Measurements from ENCODE around the gene SUSD4. TPM values are rescaled to one million over a fixed set of nuclear protein-coding genes. Genes with fewer than 3 reads are reported as not detected.
A peak's percentile ranks its signal among the peaks of the same experiment; 100 is the strongest.

Gene SUSD4
- total RNA-seq, 1 experiment from 2014 or later, result 3.5 TPM

- Histone ChIP-seq H4K8ac (replicated peaks; ENCODE audit: insufficient read length, low read depth, low read length) (no peak overlapping the region), H2BK5ac (ENCODE audit: insufficient read length, low read length) (no peak overlapping the region), H2BK15ac (ENCODE audit: low read depth, low read length) (no peak overlapping the region), H4K91ac (ENCODE audit: insufficient read length, low read depth, low read length) (no peak overlapping the region), H3K23me2 (ENCODE audit: insufficient read length, low read depth, low read length, poor library complexity, severe bottlenecking) (no peaks in the 10 kb centered on the region), H3K14ac (ENCODE audit: insufficient read depth, low read length) (no peak overlapping the region; the same call in 1 of the 2 replicates), H3T11ph (ENCODE audit: low read length) (no peak overlapping the region), H3K79me2 (ENCODE audit: insufficient read depth, low read length) (no peaks in the 10 kb centered on the region), H3K18ac (ENCODE audit: insufficient read length, low read depth, low read length) (no peak overlapping the region), H3K27ac (ENCODE audit: insufficient read length, low read depth, low read length) (no peak overlapping the region), H3K23ac (ENCODE audit: insufficient read length, low read depth, low read length) (no peak overlapping the region), H2AFZ (ENCODE audit: low read length) (no peak overlapping the region), H3K9ac (ENCODE audit: extremely low read depth, insufficient read length, low read length) (no peak overlapping the region), H3K9me3 (ENCODE audit: control insufficient read depth, low read depth, low read length) (no peaks in the 10 kb centered on the region), H3K4ac (ENCODE audit: low read depth, low read length) (no peak overlapping the region), H3K79me1 (ENCODE audit: insufficient read depth, low read depth, low read length, poor library complexity, severe bottlenecking) (no peaks in the 10 kb centered on the region), H4K5ac (ENCODE audit: insufficient read length, low read depth, low read length) (no peak overlapping the region), H3K27me3 (ENCODE audit: insufficient read depth, low read length) (0 out of 2 replicates have a peak, but pooled peaks cover 3% of the 10 kb centered on the region), H3K4me2 (ENCODE audit: insufficient read depth, insufficient read length, low read length) (no peak overlapping the region), H2AK5ac (ENCODE audit: insufficient read length, low read length) (no peak overlapping the region), H4K20me1 (ENCODE audit: control insufficient read depth, insufficient read depth, insufficient read length) (no peaks in the 10 kb centered on the region), H2BK20ac (ENCODE audit: low read depth, low read length, poor library complexity, severe bottlenecking) (no peak overlapping the region), H3K56ac (ENCODE audit: insufficient read length, low read depth, low read length) (no peak overlapping the region), H3K4me1 (ENCODE audit: insufficient read depth, low read length) (no peaks in the 10 kb centered on the region), H2BK12ac (ENCODE audit: insufficient read length, low read depth, low read length) (no peak overlapping the region), H2BK120ac (ENCODE audit: low read depth, low read length, poor library complexity, severe bottlenecking) (no peak overlapping the region)
- Mint-ChIP-seq H3K9me3 (peaks cover 0 to 2% of the 10 kb centered on the region in 2 experiments; a peak in 1 of 5 replicates), H3K4me3 (no peak overlapping the region), H3K27ac (no peak overlapping the region), H3K4me1 (peaks cover 0 to 2% of the 10 kb centered on the region in 2 experiments; a peak in 1 of 4 replicates), H3K27me3 (ENCODE audit: low read depth) (peaks cover 10% of the 10 kb centered on the region), H3K36me3 (ENCODE audit: insufficient read depth in 1 of 3, low read depth in 3 of 3) (no peaks in the 10 kb centered on the region; a peak in 1 of 7 replicates)
- TF ChIP-seq CTCF (conservative IDR thresholded peaks at IDR 0.05), result no peak
- DNase-seq, result peak; percentile 13
- WGBS (ENCODE audit: extremely low coverage, insufficient read length, low lambda C conversion rate), result no CpG with 5 or more reads among the region's 7 CpGs
Observed at GRCh38 chr1:223231581-223231980, 132.4 kb downstream of the SUSD4 start.
